ENCODE data around the gene PRR9. TPM values are rescaled to one million over a fixed set of nuclear protein-coding genes. Genes with fewer than 3 reads are reported as not detected.

The PRR9 gene
- total and polyA plus RNA-seq, 2 of the 8 experiments (the other 6 are each of a cell fraction or from before 2014, with no cell fraction given) = not detected

DNA sequence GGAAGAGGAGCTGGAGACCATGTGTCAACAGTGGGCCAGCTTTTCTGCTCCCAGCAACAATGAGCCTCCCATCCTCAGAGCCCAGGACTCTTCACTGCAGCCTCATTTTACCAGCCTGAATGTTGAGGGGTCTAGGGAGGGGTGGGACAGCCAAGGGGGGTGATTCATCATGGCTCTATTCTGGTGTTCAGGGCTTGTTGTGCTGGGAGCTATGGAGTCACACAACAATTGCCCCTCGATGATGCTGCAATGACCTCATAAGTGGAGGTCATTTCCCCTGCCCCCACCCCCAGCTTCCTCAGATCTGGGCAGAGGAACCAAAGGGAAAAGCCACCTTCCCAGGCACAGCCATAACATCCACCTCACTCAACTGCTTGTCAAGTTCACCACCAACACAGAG, 14.3 kb upstream of the PRR9 start, which contains the start of gene LELP1 (continued):
- TF ChIP-seq POU5F1 (IDR thresholded peaks at IDR 0.05; ENCODE audit: low read depth, low read length) = no peak
- TF ChIP-seq, protein P1, sequence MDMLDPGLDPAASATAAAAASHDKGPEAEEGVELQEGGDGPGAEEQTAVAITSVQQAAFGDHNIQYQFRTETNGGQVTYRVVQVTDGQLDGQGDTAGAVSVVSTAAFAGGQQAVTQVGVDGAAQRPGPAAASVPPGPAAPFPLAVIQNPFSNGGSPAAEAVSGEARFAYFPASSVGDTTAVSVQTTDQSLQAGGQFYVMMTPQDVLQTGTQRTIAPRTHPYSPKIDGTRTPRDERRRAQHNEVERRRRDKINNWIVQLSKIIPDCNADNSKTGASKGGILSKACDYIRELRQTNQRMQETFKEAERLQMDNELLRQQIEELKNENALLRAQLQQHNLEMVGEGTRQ (IDR thresholded peaks at IDR 0.05; ENCODE audit: low read length) = no peak

Measured in H1 (cell line).